HG03045 (cell line): ENCODE data around the gene CCDC174.

ENCODE experiments used
- ATAC-seq: cut with Tn5 transposase; IDR thresholded peaks from one replicate; pipeline ENCODE4 v1.9.1; 2021; ENCODE audit warnings: mild to moderate bottlenecking, moderate library complexity; ENCODE audit not compliant: unreplicated experiment

The CCDC174 gene

GRCh38 chr3:14624498-14624897, 27.1 kb upstream of the CCDC174 start:
- no peak for ATAC-seq

GRCh38 chr3:14625443-14625842, 26.1 kb upstream of the CCDC174 start:
- ATAC-seq, result no peak

GRCh38 chr3:14627815-14628214, 23.7 kb upstream of the CCDC174 start:
- no peak for ATAC-seq

GRCh38 chr3:14628406-14628805, 23.2 kb upstream of the CCDC174 start:
- no peak for ATAC-seq

GRCh38 chr3:14630404-14631100, 21.0 kb upstream of the CCDC174 start:
- no peak for ATAC-seq

- ATAC-seq, result no peak
These were observed 20.5 kb upstream of the CCDC174 start for GRCh38 chr3:14631101-14631497.

GRCh38 chr3:14631687-14632441, 19.7 kb upstream of the CCDC174 start:
- no peak for ATAC-seq

GRCh38 chr3:14632442-14632930, 19.1 kb upstream of the CCDC174 start:
- ATAC-seq, result no peak

- ATAC-seq, result no peak
These were observed 18.1 kb upstream of the CCDC174 start for GRCh38 chr3:14633417-14633816.

GRCh38 chr3:14633819-14634424, 17.6 kb upstream of the CCDC174 start:
- no peak for ATAC-seq

GRCh38 chr3:14634763-14635400, 16.7 kb upstream of the CCDC174 start:
- no peak for ATAC-seq

- ATAC-seq, result no peak
These were observed 15.0 kb upstream of the CCDC174 start for GRCh38 chr3:14636496-14637087.

GRCh38 chr3:14640157-14640562, 11.4 kb upstream of the CCDC174 start:
- ATAC-seq, result no peak

- ATAC-seq, result no peak
These were observed 10.8 kb upstream of the CCDC174 start for GRCh38 chr3:14640734-14641133.

GRCh38 chr3:14641346-14641745, 10.2 kb upstream of the CCDC174 start:
- no peak for ATAC-seq

GRCh38 chr3:14645453-14645852, 6.1 kb upstream of the CCDC174 start:
- ATAC-seq, result no peak

- no peak for ATAC-seq
These were observed 5.4 kb upstream of the CCDC174 start for GRCh38 chr3:14646131-14646573.

GRCh38 chr3:14646589-14647413, 4.8 kb upstream of the CCDC174 start:
- ATAC-seq, result no peak

- no peak for ATAC-seq
These were observed 3.3 kb upstream of the CCDC174 start for GRCh38 chr3:14647976-14648955.
